ENCODE data around the gene INTS4.

DNA sequence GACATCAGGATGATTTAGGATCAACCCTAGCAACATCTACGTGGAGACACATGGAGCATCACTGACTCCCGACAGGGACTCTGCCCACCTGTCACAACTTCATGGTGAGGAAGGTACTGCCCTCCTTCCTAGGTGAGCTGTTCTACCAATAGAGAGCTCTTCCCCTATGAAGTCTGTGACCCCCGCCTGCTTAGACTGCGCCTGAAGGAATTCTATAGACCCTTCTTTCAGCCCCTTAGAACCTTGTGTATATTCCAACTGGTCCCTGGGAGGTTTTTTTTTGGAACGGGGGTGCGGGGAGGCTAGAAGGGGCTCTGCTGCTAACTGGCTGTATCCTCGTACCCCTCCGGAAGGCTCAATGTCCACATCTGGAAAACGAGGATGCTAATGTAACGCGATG lies 566 bp downstream of the INTS4 start:
- no peak for TF ChIP-seq EZH2phosphoT487 (IDR thresholded peaks at IDR 0.05; ENCODE audit: borderline replicate concordance, low read length)
- TF ChIP-seq, protein P1, sequence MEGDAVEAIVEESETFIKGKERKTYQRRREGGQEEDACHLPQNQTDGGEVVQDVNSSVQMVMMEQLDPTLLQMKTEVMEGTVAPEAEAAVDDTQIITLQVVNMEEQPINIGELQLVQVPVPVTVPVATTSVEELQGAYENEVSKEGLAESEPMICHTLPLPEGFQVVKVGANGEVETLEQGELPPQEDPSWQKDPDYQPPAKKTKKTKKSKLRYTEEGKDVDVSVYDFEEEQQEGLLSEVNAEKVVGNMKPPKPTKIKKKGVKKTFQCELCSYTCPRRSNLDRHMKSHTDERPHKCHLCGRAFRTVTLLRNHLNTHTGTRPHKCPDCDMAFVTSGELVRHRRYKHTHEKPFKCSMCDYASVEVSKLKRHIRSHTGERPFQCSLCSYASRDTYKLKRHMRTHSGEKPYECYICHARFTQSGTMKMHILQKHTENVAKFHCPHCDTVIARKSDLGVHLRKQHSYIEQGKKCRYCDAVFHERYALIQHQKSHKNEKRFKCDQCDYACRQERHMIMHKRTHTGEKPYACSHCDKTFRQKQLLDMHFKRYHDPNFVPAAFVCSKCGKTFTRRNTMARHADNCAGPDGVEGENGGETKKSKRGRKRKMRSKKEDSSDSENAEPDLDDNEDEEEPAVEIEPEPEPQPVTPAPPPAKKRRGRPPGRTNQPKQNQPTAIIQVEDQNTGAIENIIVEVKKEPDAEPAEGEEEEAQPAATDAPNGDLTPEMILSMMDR (IDR thresholded peaks at IDR 0.05; ENCODE audit: low read depth, low read length, poor library complexity, severe bottlenecking), result no peak
